ENCODE measurements around the gene UBE2V1.
"Not testable (repeated sequence)": the region's sequence is repeated elsewhere in the genome, so short reads cannot be mapped to it uniquely, and the experiment has no call there.

UBE2V1 gene

DNA sequence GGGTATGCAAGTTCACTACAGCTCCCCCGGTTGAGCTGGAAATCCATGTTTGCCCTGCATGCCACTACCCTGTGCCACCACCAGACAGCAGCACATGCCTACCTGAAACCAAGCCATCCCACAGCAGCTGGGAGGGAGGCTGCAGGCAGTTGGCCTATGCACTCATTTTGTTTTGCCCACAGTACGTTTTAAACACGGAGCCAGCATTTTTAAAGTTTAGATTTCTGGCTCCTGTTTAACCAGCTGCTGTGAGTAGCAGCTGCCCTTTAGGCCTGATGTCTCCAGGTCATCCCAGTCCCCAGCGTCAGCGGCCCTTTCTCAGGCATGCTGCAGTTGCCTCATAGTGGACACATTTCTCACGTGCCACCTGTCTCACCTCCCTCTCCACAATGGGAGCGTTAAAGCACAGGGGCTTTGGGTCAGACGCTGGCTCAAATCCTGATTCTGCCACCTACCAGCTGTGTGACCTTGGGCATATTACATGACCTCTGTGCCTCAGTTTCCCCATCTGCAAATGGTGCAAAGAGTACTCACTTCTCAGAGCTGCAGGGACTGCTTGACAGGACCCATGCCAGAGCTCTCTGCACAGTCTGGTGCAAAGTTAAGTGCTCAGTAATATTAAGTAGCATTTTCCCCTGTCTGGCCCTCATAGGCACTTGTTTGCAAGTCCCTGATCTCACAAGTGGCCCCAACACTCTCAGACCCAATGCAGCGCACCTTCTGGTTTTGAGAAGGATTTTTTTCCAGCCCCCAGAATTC is 8.2 kb upstream of the UBE2V1 start:
- no peak overlapping the region for H3K4me3 ChIP-seq (ENCODE audit: low read depth, low read length)
- DNase-seq (ENCODE audit: low read depth), result peak; percentile 57

DNA sequence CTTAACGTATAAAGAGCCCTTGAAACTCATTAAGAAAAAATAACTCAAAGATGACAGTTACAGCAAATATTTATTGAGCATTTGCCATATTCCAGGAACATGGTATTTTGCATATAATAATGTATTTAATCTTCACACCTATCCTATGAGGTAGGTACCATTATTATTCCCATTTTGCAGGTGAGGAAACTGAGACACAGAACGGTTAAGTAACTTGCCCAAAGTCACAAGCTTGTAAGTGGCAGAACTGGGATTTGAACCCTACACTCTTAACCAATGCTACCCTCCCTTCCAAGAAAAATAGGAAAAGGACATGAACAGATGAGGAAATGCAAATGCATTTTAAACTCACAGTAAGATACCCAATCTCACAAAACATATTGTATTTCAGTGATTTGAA is 5.3 kb upstream of the UBE2V1 start:
- no peak overlapping the region for H3K4me3 ChIP-seq (ENCODE audit: low read depth, low read length)
- no peak for DNase-seq (ENCODE audit: low read depth)

DNA sequence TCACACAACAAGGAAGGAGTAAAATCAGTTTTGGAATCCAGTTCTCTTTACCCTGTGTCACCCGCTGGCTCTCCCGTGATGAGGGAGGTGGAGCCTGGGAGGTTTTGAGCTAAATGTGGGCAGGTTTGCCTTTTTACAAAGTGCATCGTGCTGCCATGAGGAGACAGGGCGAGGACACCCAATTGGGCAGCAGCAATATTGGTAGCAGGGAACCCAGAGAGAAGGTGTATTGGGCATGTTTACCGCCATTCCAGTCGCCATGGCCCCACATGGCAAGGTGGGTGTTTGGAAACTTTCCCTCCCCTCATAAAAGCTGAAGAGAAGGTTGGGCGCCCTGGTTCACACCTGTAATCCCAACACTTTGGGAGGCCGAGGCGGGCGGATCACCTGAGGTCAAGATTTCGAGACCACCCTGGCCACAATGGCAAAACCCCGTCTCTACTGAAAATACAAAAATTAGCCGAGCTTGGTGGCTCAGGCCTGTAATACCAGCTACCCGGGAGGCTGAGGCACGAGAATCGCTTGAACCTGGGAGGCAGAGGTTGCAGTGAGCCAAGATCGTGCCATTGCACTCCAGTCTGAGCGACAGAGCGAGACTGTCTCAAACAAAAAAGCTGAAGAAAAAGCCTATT is 3.5 kb upstream of the UBE2V1 start:
- peak overlapping the region; percentile 55 for H3K4me3 ChIP-seq (ENCODE audit: low read depth, low read length)
- DNase-seq (ENCODE audit: low read depth), result no peak

DNA sequence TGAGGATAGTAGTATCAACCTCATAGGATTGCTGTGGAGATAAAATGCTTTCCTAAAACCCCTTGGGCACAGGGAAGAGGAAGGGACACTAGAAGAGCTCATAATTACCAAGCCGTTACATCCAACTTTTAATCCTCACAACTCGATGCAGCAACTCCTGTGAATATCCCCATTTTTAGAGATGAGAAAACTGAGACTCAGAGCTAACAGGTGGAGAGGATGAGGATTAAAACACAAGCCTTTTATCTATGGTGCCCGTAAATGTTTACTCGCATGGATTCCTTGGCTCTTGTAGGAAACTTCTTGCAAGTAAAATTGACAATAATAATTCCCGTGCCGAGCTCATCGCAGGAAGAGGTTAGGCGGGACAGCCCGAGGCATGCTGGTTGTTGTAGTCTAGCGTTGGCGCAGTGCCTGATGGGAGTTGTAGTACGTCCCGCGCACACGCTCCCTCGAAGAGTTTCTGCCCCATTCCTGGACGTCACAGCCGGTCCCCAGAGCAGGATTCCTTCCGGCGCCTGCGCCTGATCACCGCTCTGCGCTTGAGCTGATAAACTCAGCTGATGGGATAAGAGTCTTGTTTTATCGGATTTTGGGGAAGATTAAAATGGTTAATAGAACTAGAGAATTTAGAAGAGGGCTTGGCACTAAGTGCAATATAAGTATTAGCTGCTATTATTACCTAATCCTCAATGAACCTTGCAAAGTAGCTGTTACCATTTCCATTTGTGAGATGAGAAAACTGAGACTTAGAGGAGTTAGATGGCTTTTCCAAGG is 2.8 kb upstream of the UBE2V1 start:
- DNase-seq (ENCODE audit: low read depth), result peak; percentile 90
- H3K4me3 ChIP-seq (ENCODE audit: low read depth, low read length), result peak overlapping the region; percentile 55

DNA sequence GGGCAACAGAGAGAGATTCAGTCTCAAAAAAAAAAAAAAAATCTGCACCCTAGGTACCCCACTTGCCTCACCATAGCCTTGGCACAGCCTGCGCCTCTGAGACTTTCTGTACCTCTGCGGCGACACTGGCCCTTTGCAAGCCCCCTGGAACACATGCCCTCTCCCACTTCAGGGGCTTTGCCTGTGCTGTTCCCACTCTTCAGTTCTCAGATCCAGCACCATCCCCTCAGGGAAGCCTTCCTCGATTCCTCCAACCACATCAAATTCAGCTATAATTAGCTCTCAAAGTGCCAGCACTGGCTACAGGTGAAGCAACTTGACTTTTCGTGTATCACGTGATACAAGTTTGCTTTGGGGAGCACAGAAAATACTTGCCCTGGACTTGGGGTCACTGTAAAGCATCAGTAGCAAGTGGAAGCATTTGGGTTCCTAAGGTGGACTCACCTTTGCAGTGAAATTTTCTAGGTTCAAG is 2.1 kb upstream of the UBE2V1 start:
- no peak for DNase-seq (ENCODE audit: low read depth)
- peak overlapping the region; percentile 55 for H3K4me3 ChIP-seq (ENCODE audit: low read depth, low read length)

DNA sequence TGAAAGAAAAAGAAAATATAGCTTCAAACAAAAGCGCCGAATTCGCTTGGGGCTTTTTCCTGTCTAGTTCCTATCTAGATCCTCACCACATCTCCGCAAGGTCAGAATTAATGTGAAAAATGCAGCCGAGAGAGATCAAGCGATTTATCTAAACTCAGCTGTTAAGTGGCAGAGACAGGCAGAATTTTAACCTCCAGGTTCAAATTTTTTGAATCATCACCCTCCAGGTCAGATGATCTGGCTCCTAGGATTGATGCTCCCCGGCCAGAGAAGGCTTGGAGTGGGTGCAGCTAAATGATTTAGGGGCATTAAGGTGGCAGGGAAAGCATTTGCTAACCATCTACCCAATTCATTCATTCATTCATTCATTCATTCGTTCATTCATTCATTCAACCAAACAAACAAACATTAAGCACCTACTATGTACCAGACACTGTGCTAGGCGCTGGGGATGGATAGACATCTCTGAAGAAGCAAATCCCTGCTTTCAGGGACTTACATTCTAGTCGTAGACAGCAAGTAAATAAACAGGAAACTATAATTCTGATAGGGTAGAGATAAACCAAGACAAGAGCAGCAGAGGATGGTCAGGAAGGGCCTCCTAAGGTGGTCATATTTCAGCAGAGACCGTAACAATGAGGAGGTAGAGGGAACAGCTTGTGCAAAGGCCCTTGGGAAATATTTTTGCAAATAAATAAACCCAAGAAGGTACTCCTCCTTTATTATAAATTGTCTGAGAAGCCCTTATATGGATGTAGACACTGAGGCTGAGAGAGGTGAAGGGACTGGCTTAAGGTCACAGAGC is 672 bp upstream of the UBE2V1 start:
- no peak for DNase-seq (ENCODE audit: low read depth)
- peak overlapping the region; percentile 78 for H3K4me3 ChIP-seq (ENCODE audit: low read depth, low read length)

DNA sequence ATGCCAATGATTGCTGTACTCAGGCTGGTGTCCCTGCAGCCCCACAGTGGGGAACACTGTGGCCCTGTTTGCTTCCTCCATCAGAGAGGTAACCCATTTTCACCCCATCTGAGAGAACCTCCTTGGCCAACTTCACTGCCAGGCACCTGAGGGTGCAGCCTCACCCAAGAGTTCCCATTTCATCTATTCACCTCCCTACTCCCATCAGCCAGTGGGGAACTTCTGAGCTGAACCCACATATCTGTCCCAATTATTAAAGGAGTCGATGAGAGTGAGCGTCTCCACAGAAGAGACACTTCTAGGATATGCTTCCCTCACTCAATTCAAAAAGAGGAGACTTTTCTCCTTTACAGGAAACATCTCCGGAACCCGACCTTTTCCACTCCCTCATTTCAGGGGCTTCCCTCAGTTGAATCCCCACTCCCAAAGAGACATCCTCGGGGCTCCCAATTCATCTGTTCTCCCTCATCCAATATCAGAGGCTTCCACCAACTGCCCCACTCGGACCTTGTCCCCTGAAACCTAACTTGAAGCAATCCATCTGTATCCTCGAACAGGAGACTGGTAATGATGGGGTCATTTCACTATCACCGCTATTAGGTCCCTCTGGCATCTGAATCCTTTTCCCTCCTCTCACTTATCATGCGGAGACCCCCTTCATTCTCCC is 988 bp downstream of the UBE2V1 start:
- peak overlapping the region; percentile 78 for H3K4me3 ChIP-seq (ENCODE audit: low read depth, low read length)
- DNase-seq (ENCODE audit: low read depth), result no peak

DNA sequence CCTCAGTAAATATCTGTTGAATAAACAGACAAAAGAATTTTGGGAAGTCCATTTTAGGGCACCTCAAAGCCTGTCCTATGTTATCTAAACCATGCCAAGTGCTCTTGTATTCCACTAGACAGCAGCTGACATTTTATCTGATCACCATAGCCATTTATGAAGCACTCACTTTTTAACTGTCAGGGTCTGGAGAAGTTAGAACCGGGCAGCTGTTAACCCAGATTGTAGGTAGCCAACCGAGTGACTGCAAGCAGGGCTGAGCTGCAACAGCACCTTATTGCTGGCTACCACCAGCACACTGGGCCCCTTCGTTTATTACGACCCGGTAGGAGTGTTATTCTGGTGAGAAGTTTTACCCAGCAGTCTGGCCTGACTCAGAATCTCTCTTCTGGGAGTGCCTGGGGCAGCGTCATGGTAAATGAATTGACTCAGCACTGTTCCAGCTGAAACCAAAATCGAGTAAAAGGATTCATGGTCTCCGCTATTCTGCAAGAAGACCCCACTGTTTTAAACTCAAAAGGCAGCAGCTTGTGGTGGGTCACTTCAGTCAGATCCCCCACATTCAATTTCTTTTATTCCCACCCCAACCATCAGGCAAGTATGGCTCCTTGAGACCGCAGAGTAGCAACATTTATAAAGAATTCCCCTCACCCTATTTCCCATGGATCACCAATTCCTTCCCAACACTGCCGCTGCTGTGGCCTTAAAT is 1.7 kb downstream of the UBE2V1 start:
- DNase-seq (ENCODE audit: low read depth), result no peak
- H3K4me3 ChIP-seq (ENCODE audit: low read depth, low read length), result peak overlapping the region; percentile 78

DNA sequence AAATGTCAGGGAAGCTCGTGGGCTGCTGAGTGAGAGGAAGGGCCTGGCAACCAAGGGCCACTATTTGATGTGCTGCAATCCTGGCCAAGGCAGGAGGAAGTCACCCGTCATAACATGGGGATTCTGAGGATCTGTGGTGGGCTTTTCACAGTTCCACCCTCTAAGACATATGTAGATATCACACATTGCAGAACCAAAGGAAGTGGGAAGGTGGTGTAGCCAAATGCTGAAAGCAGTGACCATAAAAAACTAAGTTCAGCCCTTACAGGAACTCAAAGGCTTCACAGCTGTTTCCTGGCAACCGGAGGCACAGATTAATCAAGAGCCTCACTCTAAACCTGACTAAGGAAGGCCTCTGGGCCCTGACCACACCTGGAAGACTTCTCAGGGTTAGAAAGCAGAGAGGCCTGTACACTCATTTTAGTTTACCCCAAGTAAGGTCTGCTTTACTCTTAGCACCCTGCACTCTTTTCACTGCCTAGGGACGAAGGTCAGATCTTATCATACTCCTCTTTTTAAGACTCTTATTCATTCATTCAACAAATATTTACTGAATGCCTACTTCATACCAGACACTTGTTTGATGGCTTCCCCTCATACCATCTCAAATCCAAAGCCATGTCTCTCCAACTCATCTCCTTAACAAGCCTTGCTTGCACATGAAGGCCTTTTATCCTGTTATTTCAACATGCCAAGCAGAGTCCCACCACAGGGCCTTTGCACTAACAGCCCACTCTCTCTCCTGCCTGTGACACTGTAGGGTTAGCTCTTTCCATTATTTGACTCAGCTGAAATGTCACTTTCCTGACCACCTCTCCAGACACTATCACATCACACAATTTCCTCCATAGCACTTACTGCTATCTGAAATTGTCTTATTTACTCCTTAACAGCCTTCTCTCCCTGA is 2.6 kb downstream of the UBE2V1 start:
- no peak for DNase-seq (ENCODE audit: low read depth)
- H3K4me3 ChIP-seq (ENCODE audit: low read depth, low read length), result peak overlapping the region; percentile 78

DNA sequence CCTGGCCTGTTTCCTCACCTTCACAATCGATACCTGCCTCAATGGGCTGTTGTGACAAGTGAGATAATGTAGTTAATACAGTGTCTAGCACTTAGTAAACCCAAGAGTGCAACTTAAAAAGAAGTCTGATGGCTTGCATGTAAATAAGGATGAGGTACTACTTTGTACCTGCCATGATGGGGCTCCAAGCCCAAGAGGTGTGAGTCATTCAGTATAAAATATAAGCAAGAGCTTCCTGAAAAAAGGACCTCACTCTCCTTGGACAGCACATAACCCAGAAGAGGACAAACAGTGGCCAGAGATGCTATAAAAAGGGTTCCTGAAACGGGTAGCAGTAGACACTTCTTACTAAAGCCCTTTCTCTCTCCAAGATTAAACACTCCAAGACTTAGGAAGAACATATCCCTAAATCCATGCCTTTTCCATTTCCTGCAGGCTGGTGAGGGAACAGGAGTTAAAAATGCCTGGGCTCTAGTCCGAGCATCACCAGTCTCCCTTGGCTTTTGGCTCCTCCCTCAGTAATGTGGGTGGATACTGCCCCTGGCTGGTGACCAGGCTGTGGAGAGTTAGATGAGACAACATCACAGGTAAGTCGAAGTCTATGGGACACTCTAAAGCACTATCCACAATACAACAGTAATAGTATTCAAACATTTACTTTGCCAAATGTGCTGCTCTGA is 4.3 kb downstream of the UBE2V1 start:
- no peak for DNase-seq (ENCODE audit: low read depth)
- H3K4me3 ChIP-seq (ENCODE audit: low read depth, low read length), result no peak overlapping the region

DNA sequence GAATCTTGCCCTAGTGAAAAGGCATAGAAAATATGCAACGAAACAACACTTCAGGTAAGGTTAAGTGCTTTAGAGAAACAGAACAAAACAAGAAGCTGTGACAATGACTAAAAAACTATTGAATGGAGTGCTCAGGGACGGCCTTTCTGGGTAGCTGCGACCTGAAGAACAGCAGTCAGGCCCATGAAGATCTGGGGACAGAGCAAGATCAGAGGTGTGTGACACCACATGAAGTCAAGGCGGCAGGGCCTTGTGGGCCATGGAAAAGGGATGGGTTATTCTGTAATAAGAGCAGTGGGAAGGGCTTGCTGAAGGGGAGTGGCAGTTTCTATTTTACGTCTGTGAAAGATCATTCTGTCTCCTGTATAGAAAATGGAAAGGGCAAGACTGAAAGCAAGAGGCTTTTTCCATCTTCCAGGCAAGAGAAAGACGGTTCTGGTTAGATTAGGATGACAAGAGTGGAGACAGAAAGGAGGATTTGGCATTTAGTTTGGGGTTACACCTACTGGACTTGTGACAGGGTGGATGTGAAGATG is 5.1 kb downstream of the UBE2V1 start:
- no peak overlapping the region for H3K4me3 ChIP-seq (ENCODE audit: low read depth, low read length)
- DNase-seq (ENCODE audit: low read depth), result no peak

DNA sequence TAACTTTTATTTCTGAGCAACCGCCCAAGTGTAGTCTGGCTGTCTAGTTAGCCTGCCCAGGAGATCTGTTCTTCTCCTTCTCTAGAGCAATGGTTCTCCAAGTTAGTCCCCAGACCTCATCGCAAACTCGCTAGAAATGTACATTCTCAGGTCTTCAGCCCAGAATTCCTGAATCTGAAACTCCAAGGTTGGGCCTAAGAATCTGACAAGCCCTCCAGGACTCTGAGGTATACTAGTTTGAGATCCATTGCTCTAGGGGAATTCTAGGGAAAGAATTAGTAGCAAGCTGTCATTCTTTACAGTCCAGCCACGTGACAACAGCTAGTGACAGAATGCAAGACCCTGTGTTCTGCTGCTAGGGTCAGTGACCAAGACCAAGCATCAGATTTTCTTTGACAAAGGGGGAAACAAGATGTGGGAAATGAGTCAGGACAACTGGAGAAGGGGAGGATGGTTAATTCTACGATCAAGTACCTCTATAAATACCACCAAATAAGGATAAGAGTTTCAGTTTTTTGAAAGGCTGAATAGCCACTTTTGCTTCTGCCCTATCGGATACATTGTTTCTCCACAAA is 5.8 kb downstream of the UBE2V1 start:
- no peak for DNase-seq (ENCODE audit: low read depth)

DNA sequence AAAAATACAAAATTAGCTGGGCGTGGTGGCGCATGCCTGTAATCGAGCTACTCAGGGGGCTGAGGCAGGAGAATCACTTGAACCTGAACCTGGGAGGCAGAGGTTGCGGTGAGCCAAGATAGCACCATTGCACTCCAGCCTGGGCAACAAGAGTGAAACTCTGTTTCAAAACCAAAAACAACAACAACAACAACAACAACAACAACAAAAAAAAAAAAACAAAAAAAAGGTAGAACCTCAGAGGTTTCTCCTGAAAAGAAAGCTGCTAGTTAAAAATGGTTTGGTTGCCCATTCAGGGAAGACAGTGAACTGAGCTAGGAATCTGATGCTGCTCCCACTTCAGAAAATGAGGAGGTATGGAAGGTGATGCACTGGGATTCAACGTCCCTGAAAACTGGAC is 6.3 kb downstream of the UBE2V1 start:
- DNase-seq (ENCODE audit: low read depth); H3K4me3 ChIP-seq (ENCODE audit: low read depth, low read length): not testable (repeated sequence)

More for the DNA sequence above, 5.8 kb downstream of the UBE2V1 start:
- no peak overlapping the region for H3K4me3 ChIP-seq (ENCODE audit: low read depth, low read length)

DNA sequence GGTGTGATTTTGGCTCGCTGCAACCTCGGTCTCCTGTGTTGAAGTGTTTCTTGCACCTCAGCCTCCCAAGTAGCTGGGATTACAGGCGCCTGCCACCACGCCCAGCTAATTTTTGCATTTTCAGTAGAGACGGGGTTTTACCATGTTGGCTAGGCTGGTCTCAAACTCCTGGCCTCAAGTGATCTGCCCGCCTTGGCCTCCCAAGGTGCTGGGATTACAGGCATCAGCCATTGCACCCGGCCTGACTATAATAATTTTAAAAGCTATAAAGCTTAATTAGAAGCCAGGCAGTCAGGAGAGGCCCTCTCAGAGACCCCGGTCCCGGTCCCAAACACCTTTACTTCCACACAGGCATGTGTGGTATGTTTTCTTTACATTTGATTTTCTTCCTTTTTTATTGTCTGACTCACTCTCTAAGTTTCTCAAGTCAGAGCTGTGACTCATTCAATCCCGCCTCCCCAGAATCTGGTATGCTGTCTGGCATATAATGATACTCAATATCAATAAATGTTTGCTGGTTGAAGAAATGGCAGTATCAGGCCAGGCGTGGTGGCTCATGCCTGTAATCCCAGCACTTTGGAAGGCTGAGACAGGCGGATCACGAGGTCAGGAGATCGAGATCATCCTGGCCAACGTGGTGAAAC is 9.4 kb downstream of the UBE2V1 start:
- not testable (repeated sequence) for H3K4me3 ChIP-seq (ENCODE audit: low read depth, low read length)
- DNase-seq (ENCODE audit: low read depth), result peak; percentile 58

DNA sequence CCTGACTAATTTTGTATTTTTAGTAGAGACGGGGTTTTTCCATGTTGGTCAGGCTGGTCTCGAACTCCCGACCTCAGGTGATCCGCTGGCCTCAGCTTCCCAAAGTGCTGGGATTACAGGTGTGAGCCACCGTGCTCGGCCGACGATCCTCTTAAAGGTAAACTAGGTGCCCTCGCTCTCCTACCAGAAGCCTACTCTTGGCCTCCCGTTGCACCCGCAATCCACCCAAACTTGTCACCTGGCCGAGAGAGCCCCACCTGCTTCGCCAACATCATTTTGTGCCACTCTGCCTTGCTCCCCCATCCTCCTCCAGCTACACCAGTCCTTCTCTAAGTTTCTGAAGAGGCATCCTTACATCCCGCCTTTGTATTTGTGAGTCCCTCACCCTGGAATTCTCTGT is 10.4 kb downstream of the UBE2V1 start:
- DNase-seq (ENCODE audit: low read depth); H3K4me3 ChIP-seq (ENCODE audit: low read depth, low read length): not testable (repeated sequence)

DNA sequence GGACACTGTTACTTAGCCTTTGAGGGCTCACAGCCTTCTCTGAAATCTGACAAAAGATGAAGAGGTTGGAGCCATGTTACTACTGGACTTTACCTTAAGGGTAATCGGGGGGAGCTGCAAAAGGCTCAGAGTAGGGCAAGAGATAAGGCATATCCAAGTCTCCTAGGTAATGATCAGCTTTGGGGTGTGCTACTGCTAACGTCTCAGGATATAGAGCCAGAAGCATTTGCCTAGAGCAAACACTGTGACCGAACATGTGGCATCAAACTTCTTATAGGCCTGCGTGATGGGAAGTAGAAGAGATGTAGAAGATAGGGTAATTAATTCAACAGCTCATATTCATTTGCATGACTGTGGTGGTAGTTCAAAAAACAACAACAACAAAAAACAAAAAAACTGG is 11.1 kb downstream of the UBE2V1 start:
- DNase-seq (ENCODE audit: low read depth), result no peak
- H3K4me3 ChIP-seq (ENCODE audit: low read depth, low read length), result no peak overlapping the region

All from skeletal muscle cell (primary cell).